ENCODE results near the gene KCNIP4.

The KCNIP4 gene

DNA sequence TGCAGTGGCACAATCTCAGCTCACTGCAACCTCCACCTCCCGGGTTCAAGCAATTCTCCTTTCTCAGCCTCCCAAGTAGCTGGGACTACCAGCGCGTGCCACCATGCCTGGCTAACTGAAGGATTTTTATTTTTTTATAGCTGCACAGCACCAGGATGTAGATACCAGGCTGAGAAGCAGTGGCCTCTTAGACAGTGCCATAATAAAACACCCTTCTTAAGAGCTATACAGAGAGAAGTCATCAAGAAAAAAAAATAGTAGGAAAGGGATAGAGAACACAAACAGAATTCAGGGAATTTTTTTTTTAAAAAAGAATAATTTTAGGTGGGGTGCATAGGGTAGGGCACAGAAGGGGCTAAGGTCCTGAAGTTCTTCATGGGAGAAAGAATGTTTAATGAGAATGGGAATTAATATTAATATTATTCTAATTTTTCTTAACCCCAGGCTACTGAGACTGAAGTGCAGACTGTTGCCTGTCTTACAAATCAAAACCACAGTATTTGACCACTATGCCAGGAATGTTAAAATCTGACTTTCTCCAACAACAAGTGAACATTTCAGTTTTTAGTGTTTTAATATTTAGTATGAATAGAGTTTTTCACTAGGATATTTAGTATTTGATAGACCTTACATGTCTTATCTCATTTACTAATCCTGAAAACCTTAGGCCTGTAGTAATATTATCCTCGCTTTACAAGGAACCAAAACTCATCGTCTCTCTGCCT lies 146.7 kb downstream of the KCNIP4 start:
- ChIA-PET POLR2A (ENCODE audit: low non-redundant PET) (no interaction called here), CTCF (interaction anchor here (1.1 kb wide), 1 partner anchor 533 kb away, joined by 3 read pairs; no protein-coding TSS in a partner anchor)
- TF ChIP-seq, protein P1, sequence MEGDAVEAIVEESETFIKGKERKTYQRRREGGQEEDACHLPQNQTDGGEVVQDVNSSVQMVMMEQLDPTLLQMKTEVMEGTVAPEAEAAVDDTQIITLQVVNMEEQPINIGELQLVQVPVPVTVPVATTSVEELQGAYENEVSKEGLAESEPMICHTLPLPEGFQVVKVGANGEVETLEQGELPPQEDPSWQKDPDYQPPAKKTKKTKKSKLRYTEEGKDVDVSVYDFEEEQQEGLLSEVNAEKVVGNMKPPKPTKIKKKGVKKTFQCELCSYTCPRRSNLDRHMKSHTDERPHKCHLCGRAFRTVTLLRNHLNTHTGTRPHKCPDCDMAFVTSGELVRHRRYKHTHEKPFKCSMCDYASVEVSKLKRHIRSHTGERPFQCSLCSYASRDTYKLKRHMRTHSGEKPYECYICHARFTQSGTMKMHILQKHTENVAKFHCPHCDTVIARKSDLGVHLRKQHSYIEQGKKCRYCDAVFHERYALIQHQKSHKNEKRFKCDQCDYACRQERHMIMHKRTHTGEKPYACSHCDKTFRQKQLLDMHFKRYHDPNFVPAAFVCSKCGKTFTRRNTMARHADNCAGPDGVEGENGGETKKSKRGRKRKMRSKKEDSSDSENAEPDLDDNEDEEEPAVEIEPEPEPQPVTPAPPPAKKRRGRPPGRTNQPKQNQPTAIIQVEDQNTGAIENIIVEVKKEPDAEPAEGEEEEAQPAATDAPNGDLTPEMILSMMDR (conservative IDR thresholded peaks at IDR 0.05; ENCODE audit: low read depth): no peak
- no peak overlapping the region for H3K27ac ChIP-seq
- DNase-seq (ENCODE audit: low spot score): no peak

DNA sequence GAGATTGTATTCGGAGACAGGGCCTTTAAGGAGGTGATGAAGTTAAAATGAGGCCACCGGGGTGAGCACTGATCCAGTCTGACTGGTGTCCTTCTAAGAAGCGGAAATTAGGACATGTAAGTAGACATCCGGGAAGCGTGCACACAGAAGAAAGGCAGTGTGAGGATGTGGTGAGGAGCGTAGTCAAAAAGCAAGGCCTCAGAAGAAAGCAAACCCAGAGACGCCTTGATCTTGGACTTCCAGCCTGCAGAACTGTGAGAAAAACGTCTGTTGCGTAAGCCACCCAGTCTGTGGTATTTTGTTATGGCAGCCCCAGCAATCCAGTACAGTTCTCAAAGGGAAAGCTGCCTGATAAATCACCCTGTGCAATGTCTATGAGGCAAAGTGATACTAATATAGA lies 153.5 kb downstream of the KCNIP4 start:
- no peak overlapping the region for H3K27ac ChIP-seq
- CTCF ChIA-PET: no interaction called here
- TF ChIP-seq, protein P1 (conservative IDR thresholded peaks at IDR 0.05; ENCODE audit: low read depth): no peak
- no peak for DNase-seq (ENCODE audit: low spot score)
- POLR2A ChIA-PET (ENCODE audit: low non-redundant PET): no interaction called here

DNA sequence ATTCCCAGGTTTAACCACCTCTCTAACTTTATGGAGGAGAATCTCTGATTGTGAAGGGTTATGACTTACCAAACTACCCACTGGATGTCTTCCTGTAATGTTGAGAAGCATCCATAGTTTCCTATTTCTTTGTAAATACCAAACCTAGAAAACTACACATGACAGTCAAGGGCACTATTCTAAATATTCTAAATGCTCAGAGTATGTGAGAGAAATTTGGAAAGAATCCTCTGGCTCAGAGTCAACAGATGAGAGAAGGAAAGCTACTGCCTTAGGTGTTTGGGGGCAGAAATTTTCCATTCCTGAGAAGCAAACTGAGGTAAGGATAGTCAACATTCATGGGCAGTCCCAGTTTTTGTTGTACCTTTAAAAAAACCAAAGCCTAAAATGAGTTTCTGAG lies 155.8 kb downstream of the KCNIP4 start:
- ChIA-PET CTCF (interaction anchor here (0.6 kb wide), 1 partner anchor 202 kb away, joined by 3 read pairs; no protein-coding TSS in a partner anchor), POLR2A (ENCODE audit: low non-redundant PET) (no interaction called here)
- no peak for DNase-seq (ENCODE audit: low spot score)
- H3K27ac ChIP-seq: no peak overlapping the region
- TF ChIP-seq, protein P1 (conservative IDR thresholded peaks at IDR 0.05; ENCODE audit: low read depth): no peak

DNA sequence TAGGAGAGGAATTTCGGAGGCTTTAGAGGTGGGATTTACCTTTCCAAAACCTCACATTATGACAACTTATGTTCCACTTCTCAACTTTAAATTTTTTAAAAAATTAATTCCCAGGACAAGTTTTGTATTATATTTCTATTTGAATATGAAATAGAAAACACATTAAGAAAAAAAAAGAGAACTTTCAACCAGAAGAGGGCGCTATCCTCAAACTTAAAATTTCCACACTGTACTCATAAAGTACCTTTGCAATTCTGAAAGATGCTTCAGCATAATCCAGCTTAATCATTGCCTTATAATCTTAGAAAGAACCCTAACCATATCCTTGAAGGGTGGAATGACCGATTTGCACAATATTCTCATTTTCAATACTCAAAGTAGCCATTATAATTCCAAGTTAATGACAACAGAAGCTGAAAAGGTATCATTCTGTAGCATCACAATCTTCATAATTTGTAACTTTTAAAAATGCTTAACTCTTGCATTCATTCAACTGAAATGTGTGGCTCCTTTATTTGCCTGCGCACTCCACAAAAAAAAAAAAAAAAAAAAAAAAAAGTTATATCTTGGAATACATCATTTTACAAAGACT lies 158.0 kb downstream of the KCNIP4 start:
- ChIA-PET POLR2A (ENCODE audit: low non-redundant PET) (no interaction called here), CTCF (interaction anchor here (0.6 to 3.9 kb wide), 8 partner anchors 12 to 903 kb away, joined by 3 to 55 read pairs (median 3); no protein-coding TSS in a partner anchor)
- DNase-seq (ENCODE audit: low spot score): no peak
- H3K27ac ChIP-seq: no peak overlapping the region
- TF ChIP-seq, protein P1 (conservative IDR thresholded peaks at IDR 0.05; ENCODE audit: low read depth): peak; percentile 39

DNA sequence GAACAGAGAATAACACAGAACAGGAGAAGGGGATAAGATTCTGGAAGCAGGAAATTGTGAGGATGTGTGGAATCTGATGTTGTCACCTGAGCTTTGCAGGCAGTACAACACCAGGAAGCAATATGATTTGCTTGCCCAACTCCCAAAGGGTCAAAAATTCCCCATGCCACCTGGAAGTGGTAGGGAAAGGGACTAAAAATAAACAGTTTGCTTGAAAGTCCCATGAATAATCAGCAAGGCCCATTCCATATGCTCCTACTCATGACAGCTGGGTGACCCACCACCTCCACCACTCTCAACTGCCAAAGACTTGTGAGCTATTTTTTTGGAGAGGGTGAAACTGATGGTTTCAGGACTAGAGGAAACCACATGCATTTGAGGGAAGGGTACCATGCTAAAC lies 168.4 kb downstream of the KCNIP4 start:
- TF ChIP-seq, protein P1 (conservative IDR thresholded peaks at IDR 0.05; ENCODE audit: low read depth): no peak
- no peak overlapping the region for H3K27ac ChIP-seq
- DNase-seq (ENCODE audit: low spot score): no peak
- ChIA-PET CTCF (no interaction called here), POLR2A (ENCODE audit: low non-redundant PET) (no interaction called here)

DNA sequence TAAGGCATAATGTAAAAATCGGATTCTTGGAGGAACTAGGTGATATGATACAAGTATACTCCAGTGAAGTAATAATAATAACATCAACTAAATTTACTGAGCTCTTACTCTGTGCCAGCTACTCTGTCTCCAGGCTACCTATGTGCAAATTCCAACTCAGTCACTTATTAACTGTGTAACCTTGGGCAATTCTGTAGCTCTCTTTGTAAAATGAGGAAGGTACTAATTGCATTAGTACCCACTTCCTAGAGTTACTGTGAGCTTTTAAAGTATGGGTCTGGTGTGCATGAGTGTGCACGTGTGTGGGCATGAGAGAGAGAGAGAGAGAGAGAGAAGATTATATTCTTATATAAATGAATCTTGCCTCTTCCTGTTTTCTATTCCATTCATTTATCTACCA lies 169.9 kb downstream of the KCNIP4 start:
- DNase-seq (ENCODE audit: low spot score): no peak
- POLR2A ChIA-PET (ENCODE audit: low non-redundant PET): no interaction called here
- TF ChIP-seq, protein P1 (conservative IDR thresholded peaks at IDR 0.05; ENCODE audit: low read depth): no peak
- CTCF ChIA-PET: interaction anchor here (0.5 to 0.7 kb wide), 2 partner anchors 270 to 373 kb away, joined by 3 to 4 read pairs; no protein-coding TSS in a partner anchor
- no peak overlapping the region for H3K27ac ChIP-seq
